Heart left ventricle (tissue), 16 donors: ENCODE data around the gene ATP8A1. TPM values are rescaled to one million over a fixed set of nuclear protein-coding genes. Genes with fewer than 3 reads are reported as not detected.

Experiments used
- ATAC-seq, 4 donors: fragments of 200-7000 bp; cut with Tn5 transposase; one replicate each; pipeline ENCODE4 v1.9.1; 2020 to 2022; ENCODE audit warnings: moderate library complexity in 4 of 4, mild to moderate bottlenecking in 3 of 4, moderate number of reproducible peaks in 1 of 4
- DNase-seq, 5 donors: peaks; one replicate each; pipeline ENCODE4 v3.0.0-alpha.2; 2020
- H3K27ac ChIP-seq, 12 donors: fragments of 200-600 bp; sonication (generic) in 4 of 12; one replicate each; pipeline versions ENCODE4 v1.5.0 to v1.8.0; 2016 to 2022; ENCODE audit warnings: mild to moderate bottlenecking in 2 of 12
- H3K27me3 ChIP-seq, 9 donors: fragments of 200-600 bp; sonication (generic) in 2 of 9; one replicate each; pipeline versions ENCODE4 v1.5.1 to v1.8.0; 2016 to 2022; ENCODE audit warnings: mild to moderate bottlenecking in 3 of 9
- H3K36me3 ChIP-seq, 9 donors: fragments of 200-600 bp; sonication (generic) in 2 of 9; one replicate each; pipeline versions ENCODE4 v1.5.0 to v1.8.0; 2018 to 2022; ENCODE audit warnings: mild to moderate bottlenecking in 2 of 9
- H3K4me1 ChIP-seq, 12 donors: fragments of 200-600 bp; sonication (generic) in 4 of 12; one replicate each; pipeline versions ENCODE4 v1.5.0 to v1.8.0; 2016 to 2022; ENCODE audit warnings: mild to moderate bottlenecking in 3 of 12
- H3K4me3 ChIP-seq, 12 donors: fragments of 200-600 bp; sonication (generic) in 4 of 12; one replicate each; pipeline versions ENCODE4 v1.5.0 to v1.8.0; 2017 to 2022; ENCODE audit warnings: mild to moderate bottlenecking in 9 of 12, moderate library complexity in 4 of 12
- H3K9me3 ChIP-seq, 12 donors: fragments of 200-600 bp; sonication (generic) in 4 of 12; one replicate each; pipeline versions ENCODE4 v1.5.0 to v1.8.0; 2016 to 2022; ENCODE audit warnings: mild to moderate bottlenecking in 1 of 12
- CTCF ChIP-seq, 12 donors: fragments of 200-600 bp; sonication (generic) in 4 of 12; IDR thresholded peaks; one replicate each; pipeline versions ENCODE4 v1.5.0 to v1.8.0; 2018 to 2022; ENCODE audit warnings: antibody characterized with exemption in 12 of 12, mild to moderate bottlenecking in 5 of 12
- POLR2A ChIP-seq, 2 donors: fragments of 450-650 bp; IDR thresholded peaks; one replicate each; pipeline ENCODE4 v1.6.1; 2017; ENCODE audit warnings: antibody characterized with exemption in 2 of 2, mild to moderate bottlenecking in 2 of 2, moderate library complexity in 2 of 2
- WGBS, 4 donors: extraction: QIAGEN DNeasy Blood & Tissue Kit in 2 of 4; methylation state at CpG; one replicate each; pipeline versions ENCODE4 v1.1.5 to v1.1.7; 2013 to 2018; 5-methylcytosine and 5-hydroxymethylcytosine counted together
- intact Hi-C, 10 donors: fragments of 100-400 bp; cut with DNase I; formaldehyde crosslinking; loops; one replicate each; pipeline versions ENCODE4 v1.11.1 to v1.14.2; 2022
- polyA plus RNA-seq, 2 donors: library from polyadenylated mRNA; stranded (reverse); fragments of 200-250 nt; gene quantifications; one replicate each; pipeline ENCODE4 v1.2.3, GENCODE V29; 2013
- total RNA-seq, 9 donors: library from RNA; depleted of rRNA in 2 of 9; stranded (reverse); fragments of >200 nt in 2 of 9; fragmentation: NEBNext Ultra II Directional in 3 of 9; extraction: Animal tissue kit (Norgen Biotek cat#: 25700) in 3 of 9; gene quantifications; one replicate each; pipeline versions ENCODE4 v1.1.0 to v1.2.4, GENCODE V29; 2016 to 2023
- donor health status: ischemic (EF 13 %, LVEDD 7.1; RV severe dilation, severe dysfunction).
- donor health status: healthy with polysubstance abuse.
- donor health status: DM: no; HTN: yes; CAD: no.
- donor health status: DM: no; HTN: no; CAD: no.
- donor health status: ischemic (EF 25% LVEDD 6.9; RV normal size, moderate dysfunction).
- donor health status: ischemic (EF 25% LVEDD 5.7; RV mildly dilated, moderate dysfunction).
- donor health status: healthy.
- donor health status: DM: yes; HTN: yes; CAD: no.
- donor health status: ischemic (EF 35%, LVEDD 5.7; RV mildly dilated, moderate dysfunction).
- donor health status: nonischemic (EF 11% LVEDD 7.7; RV severe dilation, severe dysfunction).
- donor health status: DM: yes; HTN: yes; CAD: no.
- donor health status: PGD.
- donor health status: ischemic (EF 29% LVEDD 5.4; RV normal size, mild dysfunction).
- donor health status: nonischemic (EF 23%, LVEDD 6.1; RV moderate dilation, normal function).

The ATP8A1 gene
- total and polyA plus RNA-seq, 11 donors = 4.6 to 29.7 (median 16.2) TPM

DNA sequence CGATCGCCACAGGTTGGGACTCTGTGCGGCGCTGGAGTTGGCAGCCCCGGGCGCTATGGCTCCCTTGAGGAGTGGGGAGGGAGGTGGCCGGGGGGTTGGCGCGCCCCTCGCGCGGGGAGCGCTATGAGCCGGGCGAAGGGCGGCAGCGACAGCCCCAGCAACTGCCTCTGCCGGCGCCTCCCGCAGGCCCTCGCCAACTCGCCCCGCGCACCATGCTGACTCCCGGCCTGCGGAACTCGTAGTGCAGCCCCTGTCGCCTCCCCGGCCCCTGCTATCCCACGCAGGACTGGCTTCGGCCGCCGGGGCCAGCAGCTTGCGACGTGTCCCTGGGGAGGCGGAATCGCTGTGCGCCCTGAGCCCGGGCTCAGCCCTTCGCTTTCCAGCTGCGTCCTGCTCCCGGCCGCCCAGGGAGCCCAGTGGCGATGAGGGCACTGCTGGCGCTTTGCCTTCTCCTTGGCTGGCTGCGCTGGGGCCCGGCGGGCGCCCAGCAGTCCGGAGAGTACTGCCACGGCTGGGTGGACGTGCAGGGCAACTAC is 259.2 kb downstream of the ATP8A1 start:
- peaks cover 0 to 34% (median 12%) of the 10 kb centered on the region in 12 donors for H3K4me1 ChIP-seq
- H3K27ac ChIP-seq = peak overlapping the region in 7 of 12 donors; percentile 35 to 66 (median 60)
- peaks cover 0 to 77% (median 15%) of the 10 kb centered on the region in 9 donors for H3K27me3 ChIP-seq
- no peaks in the 10 kb centered on the region for H3K36me3 ChIP-seq
- whole genome bisulfite sequencing, 4 donors = 0 to 1% (median 0%) methylated on average over 12 to 52 of the region's 52 CpGs
- H3K4me3 ChIP-seq = peak overlapping the region; percentile 46 to 73 (median 62)
- H3K9me3 ChIP-seq = no peaks in the 10 kb centered on the region
- intact Hi-C loops = loop anchor here in 2 of 10 donors (10.0 kb wide), 1 partner anchor 113 kb away; no protein-coding TSS in a partner anchor
- TF ChIP-seq POLR2A (IDR thresholded peaks at IDR 0.05) (no peak), CTCF (IDR thresholded peaks at IDR 0.05) (no peak)
- DNase-seq (peak in 2 of 5 donors; percentile 53 to 62), ATAC-seq (peak; percentile 22 to 63 (median 47))

DNA sequence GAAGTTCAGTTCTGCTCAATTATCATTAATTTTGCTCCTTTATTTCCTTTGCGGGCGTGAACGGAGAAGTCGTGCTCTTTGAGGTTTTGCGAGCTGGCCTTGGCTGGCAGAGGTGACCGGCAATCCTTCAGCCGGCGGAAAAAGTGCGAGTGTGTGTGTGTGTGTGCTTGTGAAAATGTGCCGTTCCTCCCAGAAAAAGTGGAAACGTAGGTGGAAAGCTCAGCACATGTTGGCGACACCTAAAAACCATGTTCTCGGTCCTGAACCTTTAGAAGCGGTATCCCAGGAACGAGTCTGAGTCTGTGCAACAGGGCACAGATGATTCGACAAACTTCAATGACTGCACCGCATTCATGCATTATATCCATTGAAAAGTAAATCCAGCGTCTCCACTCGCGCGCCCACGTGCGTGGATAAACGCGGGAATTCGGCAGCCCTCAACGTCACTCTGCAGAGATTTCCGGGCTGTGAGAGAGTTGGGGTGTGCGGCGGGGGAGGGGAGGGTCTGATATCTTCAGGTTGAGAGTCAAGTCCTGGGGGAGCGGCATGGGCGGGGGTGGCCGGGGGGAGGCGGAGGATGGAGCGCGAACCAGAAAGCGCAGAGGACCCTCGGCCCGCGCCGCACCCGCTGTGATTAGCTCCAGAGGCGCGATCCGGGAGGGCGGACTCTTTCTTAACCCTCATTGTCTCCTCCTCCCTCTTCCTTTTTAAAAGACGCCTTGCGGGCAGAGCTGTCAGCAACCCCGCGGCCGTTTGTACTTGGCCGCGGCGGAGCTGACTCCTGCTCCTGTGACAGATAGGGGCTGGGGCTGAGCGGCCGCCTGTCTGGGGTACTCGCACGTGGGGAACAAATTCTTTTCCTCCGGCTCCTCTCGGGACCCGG is 259.9 kb downstream of the ATP8A1 start, which contains the start of gene SHISA3:
SHISA3 (plus strand) TSS at position 737 of the 883 bp plus-strand sequence. CDS start 569 bp downstream, outside the sequence.
- Histone ChIP-seq H3K27ac (peak within 1 kb of the TSS in 7 of 12 donors; percentile 35 to 66 (median 60)), H3K9me3 (no peaks in the 10 kb centered on the region), H3K27me3 (peaks cover 0 to 76% (median 15%) of the 10 kb centered on the region in 9 donors), H3K36me3 (no peaks in the 10 kb centered on the region), H3K4me1 (peaks cover 0 to 34% (median 12%) of the 10 kb centered on the region in 12 donors), H3K4me3 (peak within 1 kb of the TSS; percentile 46 to 73 (median 62))
- TF ChIP-seq CTCF (IDR thresholded peaks at IDR 0.05) = no peak
- TF ChIP-seq POLR2A (IDR thresholded peaks at IDR 0.05) = no peak
- 8 to 26% (median 11%) methylated on average over 34 to 61 of the region's 61 CpGs for WGBS, 4 donors
- intact Hi-C loops = loop anchor here in 2 of 10 donors (10.0 kb wide), 1 partner anchor 112 kb away; no protein-coding TSS in a partner anchor
- ATAC-seq (peak; percentile 17 to 66 (median 54)), DNase-seq (peak in 2 of 5 donors; percentile 45 to 66)

- WGBS, 4 donors = 54 to 65% (median 62%) methylated on average over 17 of the region's 17 CpGs
- peaks cover 0 to 34% (median 12%) of the 10 kb centered on the region in 12 donors for H3K4me1 ChIP-seq
- peaks cover 0 to 69% (median 15%) of the 10 kb centered on the region in 9 donors for H3K27me3 ChIP-seq
- H3K9me3 ChIP-seq = no peaks in the 10 kb centered on the region
- H3K4me3 ChIP-seq = peak overlapping the region in 10 of 12 donors; percentile 46 to 67 (median 62)
- TF ChIP-seq POLR2A (IDR thresholded peaks at IDR 0.05) (no peak), CTCF (IDR thresholded peaks at IDR 0.05) (no peak)
- no peak for DNase-seq
- H3K27ac ChIP-seq = no peak overlapping the region
- H3K36me3 ChIP-seq = no peaks in the 10 kb centered on the region
- intact Hi-C loops = loop anchor here in 2 of 10 donors (10.0 kb wide), 1 partner anchor 112 kb away; no protein-coding TSS in a partner anchor
- ATAC-seq = no peak
Observed at GRCh38 chr4:42396361-42396751, 260.5 kb downstream of the ATP8A1 start.
